Astrocyte (in vitro differentiated cells and primary cell): ENCODE results near the gene ENTREP1. TPM values are rescaled to one million over a fixed set of nuclear protein-coding genes. Genes with fewer than 3 reads are reported as not detected.

ENCODE experiments used
- DNase-seq: peaks from one replicate; pipeline ENCODE4 v3.0.0-alpha.2; 2010; ENCODE audit warnings: low read depth
- FAIRE-seq: peaks from 2 replicates; lab custom pipeline; 2011; peaks lifted over from hg19 to GRCh38; lab: Jason Lieb, UNC
- H2AFZ ChIP-seq: 2 replicates; pipeline ENCODE4 v1.6.0; 2012; ENCODE audit warnings: low read depth, low read length, inconsistent platforms
- H3K27ac ChIP-seq: 2 replicates; pipeline ENCODE4 v1.5.1; 2011; ENCODE audit warnings: low read depth, low read length, inconsistent platforms
- H3K27me3 ChIP-seq: 2 replicates; pipeline ENCODE4 v1.6.0; 2011; ENCODE audit warnings: low read length, inconsistent platforms; ENCODE audit not compliant: insufficient read depth
- H3K36me3 ChIP-seq: 2 replicates; pipeline ENCODE4 v1.5.1; 2011; ENCODE audit warnings: low read length, inconsistent platforms; ENCODE audit not compliant: insufficient read depth
- H3K4me1 ChIP-seq: 2 replicates; pipeline ENCODE4 v1.5.1; 2011; ENCODE audit warnings: low read length, inconsistent platforms; ENCODE audit not compliant: insufficient read depth
- H3K4me2 ChIP-seq: 2 replicates; pipeline ENCODE4 v1.6.0; 2012; ENCODE audit warnings: low read length, inconsistent platforms
- H3K4me3 ChIP-seq: 2 replicates; pipeline ENCODE4 v1.5.1; 2011; ENCODE audit warnings: low read depth, mild to moderate bottlenecking, low read length, inconsistent platforms; ENCODE audit not compliant: insufficient read depth
- H3K79me2 ChIP-seq: 2 replicates; pipeline ENCODE4 v1.6.0; 2012; ENCODE audit warnings: mild to moderate bottlenecking, low read length, inconsistent platforms; ENCODE audit not compliant: insufficient read depth
- H3K9ac ChIP-seq: 2 replicates; pipeline ENCODE4 v1.6.0; 2012; ENCODE audit warnings: mild to moderate bottlenecking, low read length, inconsistent platforms
- H3K9me3 ChIP-seq: 2 replicates; pipeline ENCODE4 v1.5.1; 2012; ENCODE audit warnings: low read depth, mild to moderate bottlenecking, low read length, inconsistent platforms; ENCODE audit not compliant: insufficient read depth
- H4K20me1 ChIP-seq: 2 replicates; pipeline ENCODE4 v1.6.0; 2012; ENCODE audit warnings: low read length, inconsistent platforms; ENCODE audit not compliant: insufficient read depth
- H3K27ac Mint-ChIP-seq: one replicate; pipeline ENCODE4 v1.8.0; 2021; ENCODE audit warnings: mild to moderate bottlenecking, mixed read lengths; ENCODE audit not compliant: unreplicated experiment
- H3K27me3 Mint-ChIP-seq: one replicate; pipeline ENCODE4 v1.8.0; 2021; ENCODE audit warnings: low read depth, mixed read lengths; ENCODE audit not compliant: unreplicated experiment
- H3K36me3 Mint-ChIP-seq: one replicate; pipeline ENCODE4 v1.8.0; 2021; ENCODE audit warnings: low read depth, mixed read lengths; ENCODE audit not compliant: unreplicated experiment
- H3K4me1 Mint-ChIP-seq: one replicate; pipeline ENCODE4 v1.8.0; 2021; ENCODE audit warnings: low read depth, mixed read lengths; ENCODE audit not compliant: unreplicated experiment
- H3K4me3 Mint-ChIP-seq: one replicate; pipeline ENCODE4 v1.8.0; 2021; ENCODE audit warnings: mild to moderate bottlenecking, moderate library complexity, mixed read lengths; ENCODE audit not compliant: unreplicated experiment
- H3K9me3 Mint-ChIP-seq: one replicate; pipeline ENCODE4 v1.8.0; 2021; ENCODE audit warnings: mild to moderate bottlenecking, mixed read lengths; ENCODE audit not compliant: unreplicated experiment
- EZH2 ChIP-seq: IDR thresholded peaks from 2 replicates; pipeline ENCODE4 v1.6.1; 2012; ENCODE audit warnings: mild to moderate bottlenecking, low read length, inconsistent platforms; ENCODE audit not compliant: insufficient read depth
- total RNA-seq: library from RNA; stranded (reverse); gene quantifications from 2 replicates; pipeline ENCODE4 v1.2.1, GENCODE V29; 2021
- TF ChIP-seq, protein P1 (sequence below): IDR thresholded peaks from 2 replicates; pipeline ENCODE4 v1.5.1; 2011; ENCODE audit warnings: low read depth, mild to moderate bottlenecking, inconsistent platforms, low read length, moderate library complexity; ENCODE audit not compliant: insufficient read depth

The ENTREP1 gene
- total RNA-seq, 1 donor from 2014 or later: 3.4 TPM

DNA sequence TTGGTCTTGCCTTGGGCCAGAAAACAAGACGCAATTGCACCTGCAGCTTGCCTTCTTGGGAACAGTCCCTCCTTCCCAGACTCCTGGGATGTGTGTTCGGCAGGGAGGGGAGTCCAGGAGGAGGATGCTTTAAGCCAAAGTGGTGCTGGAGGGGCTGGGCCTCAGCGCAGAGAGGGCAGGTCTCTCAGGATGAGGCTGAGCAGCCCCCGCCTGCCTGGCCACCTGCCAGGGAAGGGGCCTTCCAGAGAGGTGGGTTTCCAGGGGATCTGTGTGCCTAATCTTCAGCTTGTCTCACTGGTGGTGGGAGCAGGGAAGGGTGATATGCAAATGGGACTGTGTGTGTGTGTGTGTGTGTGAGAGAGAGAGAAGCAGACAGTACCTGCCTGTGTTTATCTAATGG lies 105.2 kb downstream of the ENTREP1 start:
- DNase-seq: no peak
- Histone ChIP-seq H3K4me1 (no peaks in the 10 kb centered on the region), H3K9me3 (no peaks in the 10 kb centered on the region), H4K20me1 (no peaks in the 10 kb centered on the region), H3K4me3 (no peak overlapping the region), H3K36me3 (no peaks in the 10 kb centered on the region), H3K9ac (no peak overlapping the region), H3K27me3 (no peaks in the 10 kb centered on the region), H3K79me2 (no peaks in the 10 kb centered on the region), H3K4me2 (no peak overlapping the region), H2AFZ (no peak overlapping the region), H3K27ac (no peak overlapping the region)
- TF ChIP-seq, protein P1, sequence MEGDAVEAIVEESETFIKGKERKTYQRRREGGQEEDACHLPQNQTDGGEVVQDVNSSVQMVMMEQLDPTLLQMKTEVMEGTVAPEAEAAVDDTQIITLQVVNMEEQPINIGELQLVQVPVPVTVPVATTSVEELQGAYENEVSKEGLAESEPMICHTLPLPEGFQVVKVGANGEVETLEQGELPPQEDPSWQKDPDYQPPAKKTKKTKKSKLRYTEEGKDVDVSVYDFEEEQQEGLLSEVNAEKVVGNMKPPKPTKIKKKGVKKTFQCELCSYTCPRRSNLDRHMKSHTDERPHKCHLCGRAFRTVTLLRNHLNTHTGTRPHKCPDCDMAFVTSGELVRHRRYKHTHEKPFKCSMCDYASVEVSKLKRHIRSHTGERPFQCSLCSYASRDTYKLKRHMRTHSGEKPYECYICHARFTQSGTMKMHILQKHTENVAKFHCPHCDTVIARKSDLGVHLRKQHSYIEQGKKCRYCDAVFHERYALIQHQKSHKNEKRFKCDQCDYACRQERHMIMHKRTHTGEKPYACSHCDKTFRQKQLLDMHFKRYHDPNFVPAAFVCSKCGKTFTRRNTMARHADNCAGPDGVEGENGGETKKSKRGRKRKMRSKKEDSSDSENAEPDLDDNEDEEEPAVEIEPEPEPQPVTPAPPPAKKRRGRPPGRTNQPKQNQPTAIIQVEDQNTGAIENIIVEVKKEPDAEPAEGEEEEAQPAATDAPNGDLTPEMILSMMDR: no peak
- no peak for TF ChIP-seq EZH2
- Mint-ChIP-seq H3K9me3 (peaks cover 19% of the 10 kb centered on the region), H3K4me1 (peaks cover 2% of the 10 kb centered on the region), H3K27ac (no peak overlapping the region), H3K4me3 (no peak overlapping the region), H3K27me3 (peaks cover 3% of the 10 kb centered on the region), H3K36me3 (peaks cover 17% of the 10 kb centered on the region)
- no peak for FAIRE-seq

DNA sequence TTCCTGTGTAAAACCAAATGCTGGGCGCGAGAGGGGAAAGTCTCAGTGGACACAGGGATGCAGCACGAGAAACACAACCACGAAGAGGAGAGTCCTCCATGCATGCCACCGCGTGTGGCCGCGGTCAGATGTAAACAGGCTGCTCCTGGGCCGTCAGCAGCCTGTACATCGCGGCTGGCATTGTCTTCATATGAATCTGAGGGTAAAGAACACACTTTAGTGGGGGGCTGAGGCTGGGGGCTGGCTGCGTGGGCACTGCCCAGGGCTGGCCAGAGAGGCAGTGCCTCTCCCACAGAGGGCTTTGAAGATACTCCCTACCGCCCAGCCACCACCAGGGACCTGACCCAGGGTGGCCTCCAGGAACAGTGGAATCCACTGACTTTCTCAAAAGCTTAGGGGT lies 106.2 kb downstream of the ENTREP1 start:
- H3K9me3 ChIP-seq: no peaks in the 10 kb centered on the region
- Mint-ChIP-seq H3K27me3 (peaks cover 3% of the 10 kb centered on the region), H3K36me3 (peaks cover 17% of the 10 kb centered on the region), H3K4me3 (no peak overlapping the region), H3K4me1 (peaks cover 2% of the 10 kb centered on the region), H3K27ac (no peak overlapping the region), H3K9me3 (peaks cover 22% of the 10 kb centered on the region)
- no peak overlapping the region for H3K27ac ChIP-seq
- FAIRE-seq: no peak
- H3K4me3 ChIP-seq: no peak overlapping the region
- H3K4me1 ChIP-seq: no peaks in the 10 kb centered on the region
- TF ChIP-seq, protein P1: no peak
- TF ChIP-seq EZH2: no peak
- H2AFZ ChIP-seq: no peak overlapping the region
- DNase-seq: no peak
- no peaks in the 10 kb centered on the region for H3K36me3 ChIP-seq
- no peak overlapping the region for H3K9ac ChIP-seq
- no peak overlapping the region for H3K4me2 ChIP-seq
- H3K27me3 ChIP-seq: no peaks in the 10 kb centered on the region
- H3K79me2 ChIP-seq: no peaks in the 10 kb centered on the region
- no peaks in the 10 kb centered on the region for H4K20me1 ChIP-seq

DNA sequence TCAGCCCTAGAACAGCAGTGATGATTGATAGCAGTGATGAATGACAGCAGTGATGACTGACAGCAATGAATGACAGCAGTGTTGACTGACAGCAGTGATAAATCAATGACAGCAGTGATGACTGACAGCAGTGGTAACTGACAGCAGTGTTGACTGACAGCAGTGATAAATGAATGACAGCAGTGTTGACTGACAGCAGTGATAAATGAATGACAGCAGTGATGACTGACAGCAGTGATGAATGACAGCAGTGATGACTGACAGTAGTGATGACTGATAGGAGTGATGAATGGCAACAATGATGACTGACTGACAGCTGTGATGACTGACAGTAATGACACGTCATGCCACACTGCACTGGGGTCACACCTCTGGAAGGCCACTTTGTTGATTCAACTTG lies 106.8 kb downstream of the ENTREP1 start:
- Histone ChIP-seq H3K27ac (no peak overlapping the region), H3K27me3 (no peaks in the 10 kb centered on the region), H3K4me2 (no peak overlapping the region), H2AFZ (no peak overlapping the region), H3K4me1 (no peaks in the 10 kb centered on the region), H3K9me3 (no peaks in the 10 kb centered on the region), H4K20me1 (no peaks in the 10 kb centered on the region), H3K4me3 (no peak overlapping the region), H3K36me3 (no peaks in the 10 kb centered on the region), H3K9ac (no peak overlapping the region), H3K79me2 (no peaks in the 10 kb centered on the region)
- peaks cover 17% of the 10 kb centered on the region for H3K36me3 Mint-ChIP-seq
- H3K27ac Mint-ChIP-seq: no peak overlapping the region
- no peak for TF ChIP-seq EZH2
- TF ChIP-seq, protein P1: no peak
- peaks cover 22% of the 10 kb centered on the region for H3K9me3 Mint-ChIP-seq
- peaks cover 3% of the 10 kb centered on the region for H3K27me3 Mint-ChIP-seq
- no peak overlapping the region for H3K4me3 Mint-ChIP-seq
- peak; percentile 13 for FAIRE-seq
- H3K4me1 Mint-ChIP-seq: peaks cover 2% of the 10 kb centered on the region
- DNase-seq: no peak
